Activated CD4-positive, alpha-beta T cell treated with anti-CD3 and anti-CD28 coated beads for 1 hour (primary cell): ENCODE data around the gene DNAJC4.
"Not testable (repeated sequence)": the region's sequence is repeated elsewhere in the genome, so short reads cannot be mapped to it uniquely, and the experiment has no call there.

Experiments used
- DNase-seq: peaks from one replicate; pipeline ENCODE4 v3.0.0-alpha.2; 2020

DNAJC4 gene

GRCh38 chr11:64246621-64246870 is 16.2 kb downstream of the DNAJC4 start:
- not testable (repeated sequence) for DNase-seq

GRCh38 chr11:64246871-64247728 is 16.8 kb downstream of the DNAJC4 start, which contains the start of gene PPP1R14B:
PPP1R14B (minus strand) TSS chr11:64246943; CDS start chr11:64246673, 270 bp downstream.
- DNase-seq, result peak; percentile 63

DNA sequence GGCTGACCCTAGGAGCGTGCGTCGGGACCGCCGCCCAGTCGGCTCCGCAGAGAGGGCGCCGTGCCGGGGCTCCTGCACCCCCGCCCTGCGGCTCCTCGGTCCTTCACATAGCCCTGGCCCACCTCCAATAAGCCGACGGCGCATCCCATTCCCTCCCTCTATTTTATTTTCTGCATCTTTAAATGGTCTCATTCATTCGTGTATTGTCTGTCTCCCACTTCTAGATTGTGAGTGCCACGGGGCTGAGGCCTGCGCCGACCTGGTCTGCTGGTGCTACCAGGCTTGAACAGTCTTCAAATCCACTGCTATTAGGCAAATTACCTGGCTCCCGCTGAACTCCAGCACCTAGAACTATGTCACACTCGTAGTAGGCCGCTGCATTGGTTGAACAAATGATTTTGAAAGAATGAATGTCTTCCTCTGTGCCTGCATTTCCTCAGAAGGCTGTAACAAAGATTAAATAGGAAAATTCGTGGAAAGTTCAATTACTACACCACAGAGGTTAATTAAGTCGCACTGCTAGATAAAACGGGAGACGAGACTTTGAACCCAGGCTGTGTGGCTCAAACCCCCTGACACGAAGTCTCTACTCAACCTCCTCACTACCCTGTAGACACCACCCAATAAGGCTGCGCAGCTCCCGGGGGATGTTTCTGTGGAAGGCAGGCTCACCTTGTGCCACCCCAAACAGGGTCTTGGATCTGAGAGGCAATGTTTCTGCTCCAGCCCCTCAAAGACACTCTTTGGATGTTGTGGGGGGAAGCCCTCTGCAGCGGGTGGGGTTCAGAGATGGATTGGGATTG is 17.6 kb downstream of the DNAJC4 start:
- no peak for DNase-seq

DNA sequence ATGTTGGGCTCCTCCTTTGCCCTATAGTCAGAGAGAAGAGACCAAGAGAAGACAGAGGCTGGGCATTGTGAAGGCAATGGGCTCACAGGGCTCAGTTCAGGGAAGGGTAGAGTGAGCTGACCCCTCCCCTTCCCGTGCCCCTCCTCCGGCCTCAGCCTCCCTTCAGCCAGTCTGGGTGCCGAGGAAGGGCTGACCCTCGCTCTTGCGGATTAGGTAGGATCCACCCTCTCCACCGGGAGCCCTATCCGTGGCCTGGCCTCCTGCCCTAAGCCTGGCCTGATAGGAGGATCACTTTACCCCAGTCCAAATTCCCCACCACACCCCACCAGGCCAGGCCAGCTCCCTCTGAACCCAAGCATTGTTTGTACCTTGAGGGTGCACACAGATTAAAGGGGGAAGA is 18.2 kb downstream of the DNAJC4 start:
- no peak for DNase-seq

- DNase-seq, result no peak
Observed at GRCh38 chr11:64249038-64249437, 18.7 kb downstream of the DNAJC4 start.

GRCh38 chr11:64249563-64250414 is 19.4 kb downstream of the DNAJC4 start:
- no peak for DNase-seq

DNA sequence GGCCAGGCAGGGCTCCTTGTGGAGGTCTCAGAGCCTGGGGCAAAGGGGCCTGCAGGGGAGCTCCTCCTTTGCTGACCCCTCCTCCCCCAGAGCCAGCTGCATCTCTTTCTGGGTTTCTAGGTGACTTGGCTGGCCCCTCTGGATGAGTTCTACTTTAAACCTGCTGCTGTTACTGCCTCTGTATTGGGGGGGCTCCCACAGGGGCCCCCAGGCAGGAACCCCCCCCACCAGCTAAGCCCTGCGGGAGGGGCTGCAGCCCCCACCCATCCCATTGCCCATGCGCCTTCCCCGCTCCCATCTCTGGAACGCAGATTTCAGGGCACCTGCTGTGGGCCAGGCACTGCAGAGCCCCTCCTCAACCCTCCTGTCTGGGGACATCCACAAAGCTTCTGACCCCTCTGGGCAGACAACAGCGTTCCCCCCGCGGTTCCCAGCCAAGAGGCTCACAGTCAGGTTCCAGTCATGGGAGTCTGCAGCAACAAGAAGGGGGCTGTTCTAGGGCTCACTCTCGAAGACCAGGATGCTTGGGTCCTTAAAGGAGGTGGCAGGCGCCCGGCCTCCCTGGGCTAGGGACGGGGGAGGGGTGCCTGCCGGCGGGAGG is 20.2 kb downstream of the DNAJC4 start:
- no peak for DNase-seq

DNA sequence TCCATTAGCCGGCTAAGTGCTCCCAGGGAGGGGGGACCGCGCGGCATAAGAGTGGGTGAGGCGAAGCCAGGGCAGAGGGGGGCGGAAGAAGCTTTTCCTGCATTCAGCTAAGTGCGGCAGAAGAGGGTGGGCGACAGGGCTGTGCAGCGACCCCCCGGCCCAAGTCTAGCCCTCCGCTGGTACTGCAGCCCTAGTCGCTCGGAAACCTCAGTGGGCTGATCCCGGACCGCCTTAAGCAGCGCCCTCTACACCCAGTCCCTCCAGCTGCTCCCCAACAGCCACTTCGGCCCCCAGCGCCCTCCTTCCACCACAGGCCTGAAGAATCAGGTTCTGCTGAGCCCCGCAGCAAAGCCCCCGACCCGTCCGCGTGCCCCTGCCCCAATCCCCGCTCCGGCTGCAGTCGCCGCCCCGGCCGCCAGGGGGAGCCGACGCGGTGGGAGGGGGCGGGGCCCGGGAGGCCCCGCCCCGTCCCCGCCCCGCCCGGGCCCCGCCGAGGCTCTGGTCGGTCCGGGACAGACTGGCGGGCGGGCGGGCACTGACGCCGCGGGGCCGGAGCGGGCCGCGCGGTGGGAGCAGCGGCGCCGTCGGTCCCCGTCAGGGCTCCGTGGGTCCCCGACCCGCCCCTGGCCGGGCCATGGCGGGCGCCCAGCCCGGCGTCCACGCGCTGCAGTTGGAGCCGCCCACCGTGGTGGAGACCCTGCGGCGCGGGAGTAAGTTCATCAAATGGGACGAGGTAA is 20.8 kb downstream of the DNAJC4 start, which contains the start of gene PLCB3:
Gene PLCB3, plus strand, starts transcription at position 515 of the 737 bp plus-strand sequence. Its CDS starts 120 bp downstream, at position 635.
- DNase-seq, result peak; percentile 53

GRCh38 chr11:64251753-64252002 is 21.3 kb downstream of the DNAJC4 start:
- no peak for DNase-seq

DNA sequence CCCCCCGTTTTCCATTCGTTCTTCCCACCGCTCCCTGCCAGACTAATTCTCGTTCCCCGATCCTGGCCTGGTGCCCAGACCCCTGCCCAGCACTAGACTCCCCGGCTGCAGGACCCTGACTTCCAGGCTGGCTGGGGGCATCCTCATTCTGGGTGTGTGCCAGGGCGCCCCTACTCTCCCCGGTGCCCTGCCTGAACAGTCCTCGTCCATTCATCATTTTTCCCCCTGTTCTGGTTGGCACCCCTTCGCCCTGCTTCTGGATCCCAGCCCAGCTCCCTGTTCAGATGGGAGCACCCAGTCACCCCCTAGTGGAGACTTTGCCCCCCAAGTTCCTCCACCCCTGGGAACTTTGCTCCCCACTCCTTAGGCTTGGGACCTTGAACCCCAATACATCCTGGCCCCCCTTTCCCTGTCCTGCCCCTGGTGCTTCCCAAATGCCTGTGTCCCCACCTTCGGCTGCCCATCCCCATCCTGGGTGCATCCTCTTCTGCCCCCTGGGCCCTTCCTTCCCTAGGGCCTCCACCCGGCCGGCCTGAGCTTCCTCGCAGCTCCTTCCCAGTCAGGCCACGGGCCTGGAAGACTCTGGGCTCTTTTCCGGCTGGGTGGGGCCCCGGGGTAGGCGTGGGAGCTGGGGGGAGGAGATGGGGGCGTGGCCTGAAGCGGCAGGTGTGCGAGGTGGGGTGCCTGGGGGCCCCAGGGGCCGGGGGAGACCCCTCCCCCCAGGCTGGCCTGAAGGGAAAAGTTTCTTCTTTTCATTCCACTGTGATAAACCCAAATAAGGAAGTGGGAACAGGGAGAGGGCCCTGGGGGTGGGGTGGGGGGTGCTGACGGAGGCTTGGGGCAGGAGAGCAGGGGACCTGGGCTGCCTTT is 21.9 kb downstream of the DNAJC4 start:
- no peak for DNase-seq

GRCh38 chr11:64253043-64253442 is 22.7 kb downstream of the DNAJC4 start:
- DNase-seq, result no peak

DNA sequence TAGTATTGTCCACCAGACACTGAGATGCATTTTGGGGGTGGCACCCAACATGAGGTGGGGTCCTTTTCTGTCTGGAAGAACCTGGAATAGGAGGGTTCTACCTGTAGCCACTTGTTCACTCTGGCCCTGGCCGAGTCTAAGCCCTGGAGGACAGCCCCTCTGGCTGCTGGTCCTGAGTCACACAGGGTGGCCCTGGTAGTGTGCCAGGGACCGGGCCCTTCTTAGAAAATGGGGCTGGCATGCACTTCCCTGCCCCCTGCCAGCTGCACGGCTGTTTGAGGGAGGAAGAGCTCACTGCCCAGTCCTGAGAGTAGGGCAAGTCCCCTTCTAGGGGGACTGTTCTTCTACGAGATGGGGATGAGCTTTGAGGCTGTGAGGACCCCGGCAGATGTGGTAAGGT is 23.1 kb downstream of the DNAJC4 start:
- no peak for DNase-seq

GRCh38 chr11:64254326-64254725 is 24.0 kb downstream of the DNAJC4 start:
- no peak for DNase-seq

DNA sequence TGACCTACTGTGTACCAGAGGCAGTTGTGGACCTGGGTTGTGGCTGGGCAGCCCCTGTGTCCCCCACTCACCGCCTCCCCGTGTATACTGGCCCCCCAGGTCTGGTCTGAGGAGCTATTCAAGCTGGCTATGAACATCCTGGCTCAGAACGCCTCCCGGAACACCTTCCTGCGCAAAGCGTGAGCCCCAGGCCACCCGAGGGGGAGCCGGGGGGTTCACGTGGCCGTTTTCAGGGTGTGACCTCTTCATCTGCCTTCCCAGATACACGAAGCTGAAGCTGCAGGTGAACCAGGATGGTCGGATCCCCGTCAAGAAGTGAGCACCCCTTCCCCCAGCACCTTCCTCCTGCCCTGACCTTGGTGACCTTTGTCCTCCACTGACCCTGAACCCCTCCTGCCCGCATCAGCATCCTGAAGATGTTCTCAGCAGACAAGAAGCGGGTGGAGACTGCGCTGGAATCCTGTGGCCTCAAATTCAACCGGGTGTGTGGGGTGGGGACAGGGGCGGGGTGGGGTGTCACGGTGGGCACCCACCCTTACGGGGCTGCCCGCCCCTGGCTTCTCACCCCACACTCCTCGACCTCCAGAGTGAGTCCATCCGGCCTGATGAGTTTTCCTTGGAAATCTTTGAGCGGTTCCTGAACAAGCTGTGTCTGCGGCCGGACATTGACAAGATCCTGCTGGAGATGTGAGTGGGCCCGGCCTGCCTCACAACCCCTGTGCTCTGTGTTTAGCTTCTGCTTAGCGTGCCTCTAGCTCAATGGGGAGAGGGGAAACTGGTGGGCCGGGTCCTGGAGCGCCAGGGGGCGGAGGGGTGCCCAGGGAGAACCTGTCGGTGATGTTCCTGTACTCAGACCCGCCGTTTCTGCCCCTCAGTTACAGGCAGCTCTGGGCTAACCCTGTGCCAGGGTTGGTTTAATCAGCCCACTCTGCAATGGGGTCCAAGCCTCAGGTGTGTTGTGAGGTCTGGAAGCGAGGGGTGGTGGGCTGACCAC is 25.1 kb downstream of the DNAJC4 start:
- no peak for DNase-seq

DNA sequence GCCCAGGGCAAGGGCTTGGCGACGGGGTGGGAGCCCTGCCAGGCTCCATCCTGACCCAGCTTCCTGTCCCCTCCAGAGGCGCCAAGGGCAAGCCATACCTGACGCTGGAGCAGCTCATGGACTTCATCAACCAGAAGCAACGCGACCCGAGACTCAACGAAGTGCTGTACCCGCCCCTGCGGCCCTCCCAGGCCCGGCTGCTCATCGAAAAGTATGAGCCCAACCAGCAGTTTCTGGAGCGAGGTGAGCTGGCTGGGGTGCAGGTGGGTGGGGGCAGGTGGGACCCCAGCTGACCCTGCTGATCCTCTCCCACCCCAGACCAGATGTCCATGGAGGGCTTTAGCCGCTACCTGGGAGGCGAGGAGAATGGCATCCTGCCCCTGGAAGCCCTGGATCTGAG is 26.0 kb downstream of the DNAJC4 start:
- no peak for DNase-seq

- DNase-seq, result no peak
Observed at GRCh38 chr11:64258356-64258755, 28.0 kb downstream of the DNAJC4 start.

- no peak for DNase-seq
Observed at GRCh38 chr11:64258946-64259532, 28.7 kb downstream of the DNAJC4 start.

GRCh38 chr11:64259533-64260067 is 29.3 kb downstream of the DNAJC4 start:
- no peak for DNase-seq

- DNase-seq, result no peak
Observed at GRCh38 chr11:64260147-64260708, 29.9 kb downstream of the DNAJC4 start.
